Peyer's patch (tissue), 4 donors: ENCODE results near the gene NBR1.
"Not testable (repeated sequence)": the region's sequence is repeated elsewhere in the genome, so short reads cannot be mapped to it uniquely, and the experiment has no call there.

Experiments
- POLR2A ChIP-seq, 2 donors: fragments of 450-650 bp; IDR thresholded peaks; one replicate each; pipeline ENCODE4 v1.5.1; 2017; ENCODE audit warnings: antibody characterized with exemption in 2 of 2, mild to moderate bottlenecking in 2 of 2, moderate library complexity in 2 of 2
- TF ChIP-seq, protein P1 (sequence below), 6 experiments: fragments of 450-650 bp in 4 of 6; fragments of 200-600 bp in 2 of 6; sonication (generic) in 1 of 6; IDR thresholded peaks; one replicate each; pipeline ENCODE4 v1.5.1; 2017 to 2019; ENCODE audit warnings: antibody characterized with exemption in 6 of 6, mild to moderate bottlenecking in 3 of 6, moderate library complexity in 1 of 6

DNA sequence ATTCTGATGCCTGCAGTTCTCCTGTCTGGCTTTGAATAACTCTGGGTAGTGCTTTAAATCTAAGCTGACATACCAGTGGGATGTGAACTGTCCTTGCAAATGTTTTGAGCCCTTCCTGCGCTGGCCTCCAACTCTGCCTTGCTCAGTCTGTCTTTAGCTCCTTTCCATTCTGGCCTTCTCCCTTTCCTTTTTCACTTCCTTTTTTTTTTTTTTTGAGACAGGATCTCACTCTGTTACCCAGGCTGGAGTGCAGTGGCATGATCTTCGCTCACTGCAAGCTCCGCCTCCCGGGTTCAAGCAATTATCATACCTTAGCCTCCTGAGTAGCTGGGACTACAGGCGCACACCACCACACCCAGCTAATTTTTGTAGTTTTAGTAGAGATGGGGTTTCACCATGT lies 37.6 kb upstream of the NBR1 start:
- TF ChIP-seq, protein P1, sequence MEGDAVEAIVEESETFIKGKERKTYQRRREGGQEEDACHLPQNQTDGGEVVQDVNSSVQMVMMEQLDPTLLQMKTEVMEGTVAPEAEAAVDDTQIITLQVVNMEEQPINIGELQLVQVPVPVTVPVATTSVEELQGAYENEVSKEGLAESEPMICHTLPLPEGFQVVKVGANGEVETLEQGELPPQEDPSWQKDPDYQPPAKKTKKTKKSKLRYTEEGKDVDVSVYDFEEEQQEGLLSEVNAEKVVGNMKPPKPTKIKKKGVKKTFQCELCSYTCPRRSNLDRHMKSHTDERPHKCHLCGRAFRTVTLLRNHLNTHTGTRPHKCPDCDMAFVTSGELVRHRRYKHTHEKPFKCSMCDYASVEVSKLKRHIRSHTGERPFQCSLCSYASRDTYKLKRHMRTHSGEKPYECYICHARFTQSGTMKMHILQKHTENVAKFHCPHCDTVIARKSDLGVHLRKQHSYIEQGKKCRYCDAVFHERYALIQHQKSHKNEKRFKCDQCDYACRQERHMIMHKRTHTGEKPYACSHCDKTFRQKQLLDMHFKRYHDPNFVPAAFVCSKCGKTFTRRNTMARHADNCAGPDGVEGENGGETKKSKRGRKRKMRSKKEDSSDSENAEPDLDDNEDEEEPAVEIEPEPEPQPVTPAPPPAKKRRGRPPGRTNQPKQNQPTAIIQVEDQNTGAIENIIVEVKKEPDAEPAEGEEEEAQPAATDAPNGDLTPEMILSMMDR (IDR thresholded peaks at IDR 0.05) = not testable (repeated sequence)
- TF ChIP-seq POLR2A (IDR thresholded peaks at IDR 0.05) = not testable (repeated sequence)
